Smooth muscle cell (in vitro differentiated cells): ENCODE results near the gene CST4. TPM values are rescaled to one million over a fixed set of nuclear protein-coding genes. Genes with fewer than 3 reads are reported as not detected.

Source experiments
- DNase-seq: peaks from one replicate; lab custom pipeline; 2025; ENCODE audit not compliant: unreplicated experiment; lab: John Stamatoyannopoulos, UW
- H2AFZ ChIP-seq: fragments of 200-600 bp; sonication (generic); 2 replicates; pipeline ENCODE4 v1.6.0; 2016; ENCODE audit warnings: antibody characterized with exemption, low read depth, mild to moderate bottlenecking
- H3F3A ChIP-seq: fragments of 200-600 bp; sonication (generic); 2 replicates; pipeline ENCODE4 v1.6.0; 2017; ENCODE audit warnings: antibody characterized with exemption, low read depth
- H3K27ac ChIP-seq: fragments of 200-600 bp; sonication (generic); 2 replicates; pipeline ENCODE4 v1.5.1; 2016; ENCODE audit warnings: low read depth, mild to moderate bottlenecking
- H3K27me3 ChIP-seq: fragments of 200-600 bp; sonication (generic); 2 replicates; pipeline ENCODE4 v1.6.1; 2016; ENCODE audit warnings: low read depth, mild to moderate bottlenecking
- H3K36me3 ChIP-seq: fragments of 200-600 bp; sonication (generic); 2 replicates; pipeline ENCODE4 v1.5.1; 2016; ENCODE audit warnings: low read depth
- H3K4me1 ChIP-seq: fragments of 200-600 bp; sonication (generic); 2 replicates; pipeline ENCODE4 v1.5.1; 2016; ENCODE audit warnings: low read depth
- H3K4me2 ChIP-seq: fragments of 200-600 bp; sonication (generic); 2 replicates; pipeline ENCODE4 v1.6.0; 2016; ENCODE audit warnings: mild to moderate bottlenecking
- H3K4me3 ChIP-seq: fragments of 200-600 bp; sonication (generic); 2 replicates; pipeline ENCODE4 v1.5.1; 2016; ENCODE audit warnings: mild to moderate bottlenecking
- H3K79me2 ChIP-seq: fragments of 200-600 bp; sonication (generic); 2 replicates; pipeline ENCODE4 v1.6.0; 2016; ENCODE audit warnings: low read depth, mild to moderate bottlenecking
- H3K9ac ChIP-seq: fragments of 200-600 bp; sonication (generic); 2 replicates; pipeline ENCODE4 v1.6.0; 2016; ENCODE audit warnings: low read depth
- H3K9me3 ChIP-seq: fragments of 200-600 bp; sonication (generic); replicated peaks from 2 replicates; pipeline ENCODE4 v1.5.1; 2016; ENCODE audit warnings: low read depth
- H4K20me1 ChIP-seq: fragments of 200-600 bp; sonication (generic); 2 replicates; pipeline ENCODE4 v1.6.0; 2016; ENCODE audit warnings: low read depth
- WGBS: methylation state at CpG from one replicate; pipeline ENCODE4 v1.1.7; 2016; ENCODE audit warnings: low lambda C conversion rate; 5-methylcytosine and 5-hydroxymethylcytosine counted together
- polyA plus RNA-seq: library from polyadenylated mRNA; unstranded; fragments of >200 nt; fragmentation: Nextera tagmentation; extraction: Ambion mirVana; gene quantifications from 2 replicates; pipeline ENCODE4 v1.2.1, GENCODE V29; 2016
- total RNA-seq: library from RNA; depleted of rRNA; stranded (reverse); fragments of >200 nt; gene quantifications from 2 replicates; pipeline ENCODE4 v1.2.3, GENCODE V29; 2014
- TF ChIP-seq, protein P1 (sequence below): fragments of 200-600 bp; sonication (generic); IDR thresholded peaks from 2 replicates; pipeline ENCODE4 v1.5.1; 2017; ENCODE audit warnings: borderline replicate concordance, mild to moderate bottlenecking, antibody characterized with exemption; ENCODE audit not compliant: insufficient read depth, poor library complexity, severe bottlenecking

Gene CST4
- total and polyA plus RNA-seq, 2 experiments from 2014 or later: not detected

DNA sequence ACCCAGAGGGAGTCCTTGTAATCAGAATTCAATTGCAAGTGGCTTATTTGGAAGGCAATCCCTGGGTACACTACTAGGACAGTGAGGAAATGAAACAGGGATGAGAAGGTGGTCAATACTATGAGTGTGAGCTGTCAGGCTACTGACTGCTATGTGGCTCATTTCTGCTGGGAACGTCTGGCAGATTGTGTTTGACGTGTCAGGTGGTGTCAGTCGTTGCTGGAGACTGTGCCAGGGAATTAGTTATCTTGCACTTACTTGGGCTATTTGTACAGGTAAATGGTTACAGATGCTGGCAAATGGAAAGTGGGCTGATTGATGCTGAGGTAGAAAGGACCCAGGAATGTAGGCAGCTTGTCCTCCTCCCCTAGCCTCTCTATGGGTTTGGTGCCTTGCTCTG, 17.4 kb downstream of the CST4 start:
- no peak overlapping the region for H2AFZ ChIP-seq
- no peaks in the 10 kb centered on the region for H3F3A ChIP-seq
- H3K4me3 ChIP-seq: no peak overlapping the region
- H3K9me3 ChIP-seq: no peaks in the 10 kb centered on the region
- H3K36me3 ChIP-seq: no peaks in the 10 kb centered on the region
- H3K4me1 ChIP-seq: no peaks in the 10 kb centered on the region
- H3K27me3 ChIP-seq: peaks cover 2% of the 10 kb centered on the region
- no peaks in the 10 kb centered on the region for H3K79me2 ChIP-seq
- H3K4me2 ChIP-seq: no peak overlapping the region
- no peak overlapping the region for H3K9ac ChIP-seq
- no peak for DNase-seq
- WGBS: 84% methylated on average over 3 of the region's 3 CpGs
- H3K27ac ChIP-seq: no peak overlapping the region
- no peaks in the 10 kb centered on the region for H4K20me1 ChIP-seq
- TF ChIP-seq, protein P1, sequence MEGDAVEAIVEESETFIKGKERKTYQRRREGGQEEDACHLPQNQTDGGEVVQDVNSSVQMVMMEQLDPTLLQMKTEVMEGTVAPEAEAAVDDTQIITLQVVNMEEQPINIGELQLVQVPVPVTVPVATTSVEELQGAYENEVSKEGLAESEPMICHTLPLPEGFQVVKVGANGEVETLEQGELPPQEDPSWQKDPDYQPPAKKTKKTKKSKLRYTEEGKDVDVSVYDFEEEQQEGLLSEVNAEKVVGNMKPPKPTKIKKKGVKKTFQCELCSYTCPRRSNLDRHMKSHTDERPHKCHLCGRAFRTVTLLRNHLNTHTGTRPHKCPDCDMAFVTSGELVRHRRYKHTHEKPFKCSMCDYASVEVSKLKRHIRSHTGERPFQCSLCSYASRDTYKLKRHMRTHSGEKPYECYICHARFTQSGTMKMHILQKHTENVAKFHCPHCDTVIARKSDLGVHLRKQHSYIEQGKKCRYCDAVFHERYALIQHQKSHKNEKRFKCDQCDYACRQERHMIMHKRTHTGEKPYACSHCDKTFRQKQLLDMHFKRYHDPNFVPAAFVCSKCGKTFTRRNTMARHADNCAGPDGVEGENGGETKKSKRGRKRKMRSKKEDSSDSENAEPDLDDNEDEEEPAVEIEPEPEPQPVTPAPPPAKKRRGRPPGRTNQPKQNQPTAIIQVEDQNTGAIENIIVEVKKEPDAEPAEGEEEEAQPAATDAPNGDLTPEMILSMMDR: no peak

GRCh38 chr20:23670361-23670760, 18.5 kb downstream of the CST4 start:
- no peaks in the 10 kb centered on the region for H3K79me2 ChIP-seq
- DNase-seq: no peak
- H4K20me1 ChIP-seq: no peaks in the 10 kb centered on the region
- no peak overlapping the region for H3K4me2 ChIP-seq
- H3K4me3 ChIP-seq: no peak overlapping the region
- H3K9me3 ChIP-seq: no peaks in the 10 kb centered on the region
- no peaks in the 10 kb centered on the region for H3K4me1 ChIP-seq
- H3F3A ChIP-seq: no peaks in the 10 kb centered on the region
- WGBS: 69% methylated on average over 1 of the region's 1 CpG
- H3K27ac ChIP-seq: no peak overlapping the region
- TF ChIP-seq, protein P1: no peak
- no peak overlapping the region for H2AFZ ChIP-seq
- H3K36me3 ChIP-seq: no peaks in the 10 kb centered on the region
- H3K27me3 ChIP-seq: no peaks in the 10 kb centered on the region
- no peak overlapping the region for H3K9ac ChIP-seq

GRCh38 chr20:23669866-23670265, 19.0 kb downstream of the CST4 start:
- Histone ChIP-seq H3F3A (no peaks in the 10 kb centered on the region), H2AFZ (no peak overlapping the region), H3K9me3 (no peaks in the 10 kb centered on the region), H3K4me2 (no peak overlapping the region), H3K9ac (no peak overlapping the region), H4K20me1 (no peaks in the 10 kb centered on the region), H3K36me3 (no peaks in the 10 kb centered on the region), H3K27me3 (no peaks in the 10 kb centered on the region), H3K79me2 (no peaks in the 10 kb centered on the region), H3K4me1 (no peaks in the 10 kb centered on the region), H3K27ac (no peak overlapping the region), H3K4me3 (no peak overlapping the region)
- 86% methylated on average over 7 of the region's 7 CpGs for WGBS
- DNase-seq: no peak
- TF ChIP-seq, protein P1: no peak

- H3K27ac ChIP-seq: no peak overlapping the region
- TF ChIP-seq, protein P1: no peak
- H3F3A ChIP-seq: no peaks in the 10 kb centered on the region
- WGBS: 75% methylated on average over 1 of the region's 1 CpG
- H3K4me1 ChIP-seq: no peaks in the 10 kb centered on the region
- no peaks in the 10 kb centered on the region for H3K79me2 ChIP-seq
- no peak for DNase-seq
- H3K4me2 ChIP-seq: no peak overlapping the region
- H3K36me3 ChIP-seq: no peaks in the 10 kb centered on the region
- H4K20me1 ChIP-seq: no peaks in the 10 kb centered on the region
- no peaks in the 10 kb centered on the region for H3K9me3 ChIP-seq
- H3K27me3 ChIP-seq: no peaks in the 10 kb centered on the region
- H2AFZ ChIP-seq: no peak overlapping the region
- H3K4me3 ChIP-seq: no peak overlapping the region
- H3K9ac ChIP-seq: no peak overlapping the region
These were observed 19.5 kb downstream of the CST4 start for GRCh38 chr20:23669327-23669726.
